Choroid plexus epithelial cell (primary cell): ENCODE data around the gene DHRS3.

Experiments used
- DNase-seq: peaks from one replicate; pipeline ENCODE4 v3.0.0-alpha.2; 2010; ENCODE audit warnings: low read depth
- H3K4me3 ChIP-seq: 2 replicates; pipeline ENCODE4 v1.5.1; 2011; ENCODE audit warnings: low read depth, mild to moderate bottlenecking, control low read depth, low read length, moderate library complexity
- CTCF ChIP-seq: conservative IDR thresholded peaks from 2 replicates; pipeline ENCODE4 v1.5.1; 2011; ENCODE audit warnings: low read depth, mild to moderate bottlenecking, control low read depth, inconsistent platforms, low read length, moderate library complexity

The DHRS3 gene

GRCh38 chr1:12552951-12553921, 64.8 kb downstream of the DHRS3 start:
- DNase-seq = no peak
- no peak for TF ChIP-seq CTCF
- no peak overlapping the region for H3K4me3 ChIP-seq

DNA sequence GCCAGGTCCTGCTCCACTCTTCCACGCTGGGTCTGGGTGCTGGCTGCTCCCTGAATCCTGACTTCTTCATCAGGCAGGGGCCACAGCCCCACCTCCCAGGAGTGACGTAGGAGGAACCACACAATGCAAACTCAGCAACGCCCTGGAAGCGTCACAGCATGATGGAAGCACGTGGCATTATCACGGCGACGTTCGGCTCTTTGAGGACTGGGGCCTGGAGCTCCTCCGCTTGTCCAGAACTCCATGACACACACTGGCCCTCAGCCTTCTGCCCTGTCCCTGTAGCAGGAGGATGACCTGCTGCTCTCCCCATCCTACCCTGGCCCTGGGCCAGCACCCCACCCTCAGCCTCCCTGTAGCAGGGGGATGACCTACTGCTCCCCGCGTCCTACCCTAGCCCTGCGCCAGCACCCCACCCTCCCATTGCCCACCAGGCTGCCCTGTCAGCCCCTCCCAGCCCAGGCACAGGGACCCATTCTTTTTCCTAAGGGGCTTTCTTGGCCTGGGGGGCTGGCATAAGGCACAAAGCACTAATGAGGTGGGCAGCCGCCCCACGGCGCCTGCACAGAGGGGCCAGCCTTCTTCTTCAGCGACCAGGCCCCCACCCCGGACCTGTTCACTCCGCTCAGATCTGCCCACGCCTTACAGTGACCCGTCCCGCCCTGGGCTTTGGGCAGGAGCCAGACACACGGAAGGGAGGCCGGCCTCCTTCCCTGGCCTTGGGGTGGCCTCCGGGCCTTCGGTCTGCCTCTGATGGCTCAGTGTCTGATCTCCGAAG, 65.7 kb downstream of the DHRS3 start:
- no peak overlapping the region for H3K4me3 ChIP-seq
- no peak for DNase-seq
- TF ChIP-seq CTCF = no peak

DNA sequence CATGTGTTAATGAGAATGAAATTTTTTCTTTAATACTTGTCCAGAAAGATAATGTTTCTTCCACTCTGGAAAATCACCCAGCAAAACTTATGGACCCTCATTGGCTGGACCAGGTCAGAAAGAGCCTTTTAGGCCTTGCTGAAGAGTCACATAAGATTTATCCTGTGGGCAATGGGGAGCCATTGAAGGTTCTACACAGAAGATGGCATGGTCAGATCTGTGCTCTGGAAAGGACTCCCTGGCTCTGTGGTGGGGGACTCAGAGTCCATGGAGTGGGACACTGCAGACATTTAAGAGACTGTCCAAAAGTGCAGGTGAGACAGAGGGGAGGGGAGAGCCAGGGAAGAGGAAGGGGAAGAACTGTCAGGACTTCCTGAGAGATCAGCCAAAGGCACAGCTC, 66.4 kb downstream of the DHRS3 start:
- TF ChIP-seq CTCF = no peak
- no peak for DNase-seq
- no peak overlapping the region for H3K4me3 ChIP-seq

DNA sequence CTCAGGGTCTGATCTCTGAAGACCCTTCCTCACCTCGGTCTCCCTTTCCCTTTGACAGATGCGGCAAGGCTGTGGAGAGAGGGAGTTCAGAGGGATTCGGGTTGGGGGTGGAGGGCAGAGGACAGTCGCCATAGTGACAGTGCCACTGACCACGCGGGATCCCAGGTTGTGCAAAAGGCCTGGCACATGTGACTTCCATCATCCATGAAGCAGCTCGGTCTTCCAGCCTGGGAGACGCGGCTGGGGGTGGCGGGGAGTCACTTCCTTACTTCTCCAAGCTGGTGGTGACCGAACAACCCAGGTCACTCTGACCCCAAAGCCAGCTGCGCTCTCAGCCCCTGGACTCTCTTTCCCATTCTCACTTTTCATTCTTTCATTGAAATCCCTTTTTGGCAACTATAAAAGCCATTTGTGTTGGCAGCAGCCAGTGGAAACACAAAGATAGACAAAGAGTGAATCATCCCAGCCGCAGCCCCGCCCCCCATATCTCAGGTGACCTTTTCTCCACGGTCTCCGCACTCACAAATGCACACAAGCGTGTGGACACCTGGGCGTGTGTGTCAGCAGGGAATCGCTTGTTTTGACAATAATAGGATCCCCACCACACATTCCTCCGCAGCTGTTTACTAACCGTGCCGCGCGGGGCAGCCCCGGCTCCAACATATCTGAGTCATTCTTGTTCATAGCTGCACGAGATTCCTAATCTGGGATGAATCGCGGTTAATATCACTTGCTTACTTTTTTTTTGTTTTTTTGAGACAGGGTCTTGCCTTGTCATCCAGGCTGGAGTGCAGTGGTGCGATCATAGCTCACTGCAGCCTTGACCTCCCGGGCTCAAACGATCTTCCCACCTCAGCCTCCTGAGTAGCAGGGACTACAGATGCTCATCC, 68.3 kb downstream of the DHRS3 start:
- DNase-seq = peak; percentile 98
- TF ChIP-seq CTCF = no peak
- no peak overlapping the region for H3K4me3 ChIP-seq

DNA sequence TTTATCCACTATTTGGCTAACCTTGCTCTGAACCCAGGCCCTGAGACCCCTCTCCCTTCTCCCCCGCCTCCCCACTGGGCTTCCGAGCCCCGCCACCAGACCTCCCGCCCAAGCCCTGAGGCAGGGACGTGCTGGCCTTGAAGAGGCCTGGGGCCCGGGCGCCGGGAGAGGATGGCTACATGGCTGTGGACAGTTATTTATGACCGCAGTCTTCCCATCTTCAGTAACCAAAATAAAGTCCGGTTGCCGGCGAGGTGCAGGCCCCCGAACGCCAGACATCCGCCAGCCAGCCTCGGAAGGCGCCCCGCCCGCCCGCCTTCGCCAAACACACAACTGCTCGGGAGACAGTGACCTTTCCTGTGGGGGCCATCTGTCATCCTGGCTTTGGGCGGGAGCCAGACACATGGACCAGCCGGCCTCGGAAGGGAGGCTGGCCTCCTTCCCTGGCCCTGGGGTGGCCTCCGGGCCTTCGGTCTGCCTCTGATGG, 69.0 kb downstream of the DHRS3 start:
- H3K4me3 ChIP-seq = no peak overlapping the region
- no peak for TF ChIP-seq CTCF
- peak; percentile 58 for DNase-seq

DNA sequence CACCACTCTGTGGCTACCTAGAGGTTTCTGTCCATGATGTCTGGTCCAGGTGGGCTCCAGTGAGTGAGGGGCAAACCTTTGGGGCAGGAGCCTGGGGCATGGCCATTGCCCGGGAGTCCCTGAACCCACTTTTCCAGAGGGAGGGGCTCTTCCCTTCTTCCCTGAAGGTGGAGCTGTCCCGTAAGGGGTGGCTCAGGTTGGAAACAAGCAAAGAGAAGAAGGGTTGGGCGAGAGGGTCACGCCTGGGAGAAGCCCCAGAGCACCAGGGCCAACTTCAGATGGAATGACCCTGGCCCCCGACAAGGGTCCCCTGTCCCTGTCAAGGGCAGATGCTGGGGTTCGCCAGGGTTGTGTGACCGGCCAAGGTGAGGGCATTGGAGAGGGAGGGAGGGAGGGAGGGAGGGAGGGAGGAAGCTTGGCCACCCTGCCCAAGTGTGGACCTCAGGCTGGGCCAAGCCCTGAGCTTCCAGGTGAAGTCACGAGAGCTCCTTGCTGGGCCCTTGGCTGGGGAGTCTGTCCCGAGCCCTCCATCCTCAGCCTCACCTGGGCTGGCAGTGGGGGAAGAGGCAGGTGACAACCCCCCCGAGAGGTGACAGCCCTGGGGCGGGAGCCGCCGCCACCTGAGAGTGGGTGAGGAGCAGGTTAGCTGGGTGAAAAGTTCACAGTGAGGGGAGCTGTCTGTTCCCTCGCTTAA, 69.6 kb downstream of the DHRS3 start:
- H3K4me3 ChIP-seq = no peak overlapping the region
- DNase-seq = no peak
- TF ChIP-seq CTCF = no peak
